GM18909 (cell line): Measurements from ENCODE around the gene MBP.
"Not testable (repeated sequence)": the region's sequence is repeated elsewhere in the genome, so short reads cannot be mapped to it uniquely, and the experiment has no call there.

Experiments
- ATAC-seq: cut with Tn5 transposase; IDR thresholded peaks from one replicate; pipeline ENCODE4 v1.9.1; 2021; ENCODE audit warnings: mild to moderate bottlenecking; ENCODE audit not compliant: unreplicated experiment, poor library complexity

The MBP gene

GRCh38 chr18:76982038-76982437 lies 150.5 kb downstream of the MBP start:
- no peak for ATAC-seq

GRCh38 chr18:76981396-76981968 lies 151.1 kb downstream of the MBP start:
- ATAC-seq: peak; percentile 51

GRCh38 chr18:76980663-76981395 lies 151.8 kb downstream of the MBP start:
- peak; percentile 31 for ATAC-seq

- ATAC-seq: no peak
These were observed 152.7 kb downstream of the MBP start for GRCh38 chr18:76979906-76980305.

- ATAC-seq: no peak
These were observed 153.4 kb downstream of the MBP start for GRCh38 chr18:76979111-76979751.

- no peak for ATAC-seq
These were observed 154.0 kb downstream of the MBP start for GRCh38 chr18:76978616-76979015.

GRCh38 chr18:76977684-76978232 lies 154.8 kb downstream of the MBP start:
- ATAC-seq: no peak

GRCh38 chr18:76977108-76977621 lies 155.4 kb downstream of the MBP start:
- no peak for ATAC-seq

- no peak for ATAC-seq
These were observed 156.9 kb downstream of the MBP start for GRCh38 chr18:76975577-76976110.

GRCh38 chr18:76974386-76974785 lies 158.2 kb downstream of the MBP start:
- ATAC-seq: no peak

- ATAC-seq: no peak
These were observed 158.9 kb downstream of the MBP start for GRCh38 chr18:76973520-76974266.

GRCh38 chr18:76972846-76973519 lies 159.6 kb downstream of the MBP start:
- no peak for ATAC-seq

GRCh38 chr18:76972241-76972640 lies 160.3 kb downstream of the MBP start:
- ATAC-seq: no peak

- no peak for ATAC-seq
These were observed 161.6 kb downstream of the MBP start for GRCh38 chr18:76970770-76971559.

- no peak for ATAC-seq
These were observed 164.7 kb downstream of the MBP start for GRCh38 chr18:76967721-76968472.

- not testable (repeated sequence) for ATAC-seq
These were observed 165.3 kb downstream of the MBP start for GRCh38 chr18:76967299-76967698.

- ATAC-seq: peak; percentile 78
These were observed 166.9 kb downstream of the MBP start for GRCh38 chr18:76965555-76966151.

GRCh38 chr18:76963936-76964335 lies 168.6 kb downstream of the MBP start:
- no peak for ATAC-seq
